Activated T-cell treated with anti-CD3 and anti-CD28 coated beads, Interleukin-2, amount 50 U/mL, for 4 hours (primary cell): ENCODE results near the gene CACNA1S. TPM values are rescaled to one million over a fixed set of nuclear protein-coding genes. Genes with fewer than 3 reads are reported as not detected.
A peak's percentile ranks its signal among the peaks of the same experiment; 100 is the strongest.

ENCODE experiments used
- ATAC-seq, 2 donors: fragments of 200-7000 bp; cut with Tn5 transposase; one replicate each; pipeline ENCODE4 v1.10.0; 2021
- DNase-seq: peaks from one replicate; pipeline ENCODE4 v3.0.0-alpha.2; 2020
- H3K27me3 Mint-ChIP-seq: one replicate; pipeline ENCODE4 v1.8.0; 2021; ENCODE audit warnings: low read depth, mixed read lengths
- H3K36me3 Mint-ChIP-seq: one replicate; pipeline ENCODE4 v1.8.0; 2022; ENCODE audit warnings: mixed read lengths; ENCODE audit not compliant: insufficient read depth
- H3K4me1 Mint-ChIP-seq: one replicate; pipeline ENCODE4 v1.8.0; 2021; ENCODE audit warnings: low read depth, mixed read lengths
- H3K4me3 Mint-ChIP-seq: one replicate; pipeline ENCODE4 v1.8.0; 2021; ENCODE audit warnings: mild to moderate bottlenecking, moderate library complexity, mixed read lengths
- H3K9me3 Mint-ChIP-seq: one replicate; pipeline ENCODE4 v1.8.0; 2021; ENCODE audit warnings: mixed read lengths
- total RNA-seq, 3 donors: library from RNA; stranded (reverse); gene quantifications; one replicate each; pipeline ENCODE4 v1.2.1, GENCODE V29; 2021

The CACNA1S gene
- total RNA-seq, 3 donors from 2014 or later = not detected

DNA sequence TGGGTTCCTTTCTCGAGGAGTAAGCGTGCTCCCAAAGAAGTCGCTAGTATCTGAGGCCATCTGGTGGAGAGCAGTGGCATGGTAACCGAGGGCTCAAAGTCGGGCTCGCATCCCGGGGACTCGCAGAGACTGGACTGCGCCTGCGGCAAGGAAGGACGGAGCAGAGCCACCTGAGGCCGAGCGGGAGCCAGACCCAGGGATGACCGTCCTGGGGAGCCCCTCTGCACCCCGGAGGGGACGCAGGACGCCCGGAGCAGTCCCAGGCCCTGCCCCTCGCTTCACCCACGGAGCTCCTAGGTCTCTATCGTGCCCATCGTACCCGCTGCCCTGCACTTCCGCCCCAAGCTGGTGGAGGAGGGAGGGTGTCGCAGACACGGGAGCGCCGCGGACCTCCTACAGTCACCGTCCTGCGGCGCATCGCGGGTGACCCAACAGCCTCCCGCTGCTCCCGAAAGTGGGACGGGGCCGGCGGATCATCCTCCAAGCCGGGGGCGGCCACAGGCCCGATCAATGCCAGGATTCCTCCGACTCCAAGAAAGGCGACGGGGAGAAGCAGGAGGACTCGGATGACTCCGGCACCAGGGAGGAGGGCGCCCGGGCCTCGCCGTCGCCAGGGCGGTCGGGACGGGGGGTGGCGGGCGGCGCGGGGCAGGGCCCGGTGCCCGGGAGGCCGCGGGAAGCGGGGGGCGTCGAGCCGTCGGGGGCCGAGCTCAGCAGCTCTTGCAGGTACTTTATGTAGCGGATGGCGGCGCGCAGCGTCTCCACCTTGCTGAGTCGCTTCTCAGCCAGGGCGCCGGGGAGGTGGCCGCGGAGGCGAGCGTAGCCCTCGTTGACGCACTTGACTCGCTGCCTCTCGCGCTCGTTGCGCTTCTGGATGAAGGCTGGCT lies 2.3 kb upstream of the CACNA1S start:
- peak; percentile 90 for ATAC-seq
- H3K4me1 Mint-ChIP-seq = peaks cover 9% of the 10 kb centered on the region
- H3K4me3 Mint-ChIP-seq = peak overlapping the region; percentile 87
- H3K9me3 Mint-ChIP-seq = no peaks in the 10 kb centered on the region
- no peaks in the 10 kb centered on the region for H3K27me3 Mint-ChIP-seq
- DNase-seq = peak; percentile 60
- no peaks in the 10 kb centered on the region for H3K36me3 Mint-ChIP-seq

DNA sequence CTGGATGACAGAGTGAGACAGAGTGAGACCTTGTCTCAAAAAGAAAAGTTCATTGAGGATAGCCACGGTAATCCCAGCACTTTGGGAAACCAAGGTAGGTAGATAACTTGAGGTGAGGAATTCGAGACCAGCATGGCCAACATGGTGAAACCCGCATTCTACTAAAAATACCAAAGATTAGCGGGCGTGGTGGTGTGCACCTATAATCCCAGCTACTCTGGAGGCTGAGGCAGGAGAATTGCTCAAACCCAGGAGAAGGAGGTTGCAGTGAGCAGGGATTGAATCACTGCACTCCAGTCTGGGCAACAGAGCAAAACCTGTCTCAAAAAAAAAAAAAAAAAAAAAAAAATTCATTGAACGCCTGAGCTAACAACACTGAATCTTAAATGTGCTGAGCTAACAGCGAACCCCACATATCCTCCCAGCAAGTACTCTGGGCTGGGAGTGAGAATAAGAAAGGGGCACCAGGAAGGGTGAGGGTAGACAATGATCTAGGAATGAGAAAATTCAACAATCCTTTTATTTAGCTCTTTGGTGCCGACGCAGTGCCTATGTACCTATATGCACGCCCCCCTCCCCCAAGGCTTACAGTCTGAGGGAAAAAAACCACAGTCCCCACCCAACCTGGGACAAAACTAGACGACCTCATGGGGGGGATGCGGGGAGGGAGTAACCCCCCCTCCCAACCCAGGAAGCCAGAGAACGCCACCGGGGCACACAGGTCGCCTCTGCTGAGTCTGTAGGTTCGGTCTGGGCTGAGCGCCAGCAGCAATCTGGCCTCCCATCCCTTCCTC lies 1.4 kb upstream of the CACNA1S start:
- Mint-ChIP-seq H3K4me1 (peaks cover 8% of the 10 kb centered on the region), H3K36me3 (no peaks in the 10 kb centered on the region), H3K4me3 (peak overlapping the region; percentile 87), H3K27me3 (no peaks in the 10 kb centered on the region), H3K9me3 (no peaks in the 10 kb centered on the region)
- DNase-seq = no peak
- no peak for ATAC-seq

DNA sequence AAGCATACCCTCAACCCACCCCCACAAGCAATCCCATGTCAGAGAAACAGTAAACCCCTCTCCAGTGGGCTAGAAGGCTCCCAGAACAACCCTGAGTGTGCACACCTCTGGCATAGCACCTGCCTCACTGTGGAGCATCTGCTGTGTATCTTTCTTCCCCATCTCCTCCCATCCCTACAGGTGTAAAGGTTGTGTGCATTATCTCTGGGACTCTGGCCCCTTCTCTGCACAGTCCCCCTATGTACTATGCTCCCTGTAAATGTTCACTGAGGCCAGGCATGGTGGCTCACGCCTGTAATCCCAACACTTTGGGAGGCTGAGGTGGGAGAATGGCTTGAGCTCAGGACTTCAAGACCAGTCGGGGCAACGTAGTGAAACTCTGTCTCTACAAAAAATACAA lies 700 bp upstream of the CACNA1S start:
- Mint-ChIP-seq H3K36me3 (no peaks in the 10 kb centered on the region), H3K9me3 (no peaks in the 10 kb centered on the region), H3K27me3 (no peaks in the 10 kb centered on the region), H3K4me1 (peaks cover 8% of the 10 kb centered on the region), H3K4me3 (no peak overlapping the region)
- no peak for DNase-seq
- no peak for ATAC-seq

DNA sequence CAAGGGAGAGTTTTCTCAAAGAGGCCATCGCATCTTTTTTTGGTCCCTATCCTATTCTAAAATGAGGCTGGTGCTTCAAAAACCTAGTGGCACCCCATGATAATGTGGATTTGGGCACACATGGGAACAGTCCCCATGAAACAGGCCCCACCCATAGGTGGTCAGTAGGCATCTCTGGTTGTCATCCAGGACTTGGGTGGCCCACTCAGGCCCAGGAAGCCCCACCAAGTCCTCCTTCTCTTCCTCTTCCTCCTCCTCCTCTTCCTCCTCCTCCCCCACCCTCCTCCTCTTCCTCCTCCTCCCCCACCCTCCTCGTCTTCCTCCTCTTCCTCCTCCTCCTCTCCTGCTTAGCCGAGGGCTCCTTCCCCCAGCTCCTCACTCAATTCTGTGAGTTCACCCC lies 554 bp downstream of the CACNA1S start:
- no peaks in the 10 kb centered on the region for H3K27me3 Mint-ChIP-seq
- DNase-seq (no peak), ATAC-seq (no peak)
- no peaks in the 10 kb centered on the region for H3K36me3 Mint-ChIP-seq
- peaks cover 8% of the 10 kb centered on the region for H3K4me1 Mint-ChIP-seq
- H3K9me3 Mint-ChIP-seq = no peaks in the 10 kb centered on the region
- H3K4me3 Mint-ChIP-seq = no peak overlapping the region

DNA sequence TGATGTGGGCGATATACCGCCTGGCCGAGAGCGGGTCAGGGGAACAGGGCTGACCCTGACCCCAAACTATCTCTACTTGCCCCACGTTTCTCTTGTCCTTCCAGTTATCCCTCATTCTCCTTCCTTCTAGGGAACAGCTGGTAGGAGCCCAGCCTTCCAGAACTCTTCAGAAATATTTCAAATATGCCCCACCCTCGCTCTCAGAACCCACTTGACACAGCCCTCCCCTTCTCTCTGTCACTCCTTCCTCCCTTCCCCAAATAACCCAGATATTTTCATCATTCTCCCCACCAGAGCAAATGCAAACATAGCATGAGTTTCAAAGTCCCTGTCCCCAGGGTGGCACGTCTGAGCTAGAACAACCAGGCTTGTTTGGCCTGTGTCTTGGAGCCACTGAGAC lies 1.1 kb downstream of the CACNA1S start:
- Mint-ChIP-seq H3K9me3 (no peaks in the 10 kb centered on the region), H3K36me3 (no peaks in the 10 kb centered on the region), H3K4me3 (no peak overlapping the region), H3K4me1 (peaks cover 8% of the 10 kb centered on the region), H3K27me3 (no peaks in the 10 kb centered on the region)
- ATAC-seq (no peak), DNase-seq (no peak)

DNA sequence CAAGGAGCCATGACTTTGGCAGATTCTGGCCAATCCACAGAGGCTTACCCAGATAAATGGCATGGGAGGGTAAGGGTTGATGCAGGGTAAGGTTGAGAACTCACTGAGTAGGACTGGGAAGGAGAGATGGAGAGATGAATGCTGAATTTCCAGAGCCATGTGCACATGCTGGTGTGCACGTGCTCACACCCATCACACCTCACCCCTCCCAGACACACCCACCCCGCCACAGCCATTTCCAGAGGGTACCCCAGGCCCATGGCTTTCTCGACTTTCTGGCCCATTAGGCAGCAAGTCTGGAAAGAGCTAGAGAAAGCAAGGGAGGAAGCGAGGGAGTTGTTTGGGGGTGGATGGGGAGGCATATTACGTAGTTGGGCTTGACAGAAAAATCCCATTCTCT lies 1.6 kb downstream of the CACNA1S start:
- no peak overlapping the region for H3K4me3 Mint-ChIP-seq
- ATAC-seq (no peak), DNase-seq (no peak)
- H3K9me3 Mint-ChIP-seq = no peaks in the 10 kb centered on the region
- no peaks in the 10 kb centered on the region for H3K27me3 Mint-ChIP-seq
- no peaks in the 10 kb centered on the region for H3K36me3 Mint-ChIP-seq
- peaks cover 5% of the 10 kb centered on the region for H3K4me1 Mint-ChIP-seq

DNA sequence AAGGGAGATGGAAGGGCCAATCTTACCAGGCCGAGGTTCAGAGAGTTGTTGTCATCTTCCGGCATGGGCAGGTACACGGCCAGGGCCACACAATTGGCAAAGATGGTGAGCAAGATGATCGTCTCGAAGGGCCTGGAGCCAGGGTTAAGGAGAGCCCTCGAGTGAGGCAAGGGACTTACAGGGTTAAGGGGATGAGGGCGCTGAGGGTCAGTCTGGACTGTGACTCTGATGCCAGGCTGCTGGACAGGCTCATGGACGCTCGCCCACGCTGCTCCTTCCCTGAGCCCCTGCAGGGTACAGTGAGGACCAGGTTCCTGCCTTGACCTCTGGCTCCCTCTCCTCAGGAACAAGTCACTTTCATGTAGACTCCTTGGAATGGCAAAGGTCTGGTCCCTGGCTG lies 2.1 kb downstream of the CACNA1S start:
- Mint-ChIP-seq H3K9me3 (no peaks in the 10 kb centered on the region), H3K36me3 (no peaks in the 10 kb centered on the region), H3K4me3 (no peak overlapping the region), H3K4me1 (peaks cover 5% of the 10 kb centered on the region), H3K27me3 (no peaks in the 10 kb centered on the region)
- ATAC-seq (no peak), DNase-seq (no peak)

DNA sequence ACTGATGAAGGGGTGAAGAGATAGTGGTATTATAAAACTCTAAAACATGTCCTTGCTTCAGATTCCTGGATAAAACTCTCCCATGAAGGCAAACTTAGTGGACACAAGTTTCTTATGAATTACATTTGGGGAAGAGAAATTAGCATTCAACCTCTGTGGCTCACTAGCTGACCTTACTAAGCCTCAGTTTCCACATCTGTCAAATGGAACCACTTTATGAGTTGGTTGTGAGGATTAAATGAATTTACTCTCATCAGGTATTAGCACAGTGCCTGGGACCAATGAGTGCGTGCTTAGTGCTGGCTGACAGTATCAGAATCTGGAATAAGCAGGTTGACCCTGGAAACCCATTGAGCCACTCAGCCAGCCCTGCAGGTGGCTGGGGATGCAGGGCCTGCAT lies 2.6 kb downstream of the CACNA1S start:
- H3K36me3 Mint-ChIP-seq = no peaks in the 10 kb centered on the region
- H3K27me3 Mint-ChIP-seq = no peaks in the 10 kb centered on the region
- no peak for DNase-seq
- H3K4me1 Mint-ChIP-seq = peaks cover 2% of the 10 kb centered on the region
- no peak for ATAC-seq
- no peaks in the 10 kb centered on the region for H3K9me3 Mint-ChIP-seq
- no peak overlapping the region for H3K4me3 Mint-ChIP-seq

DNA sequence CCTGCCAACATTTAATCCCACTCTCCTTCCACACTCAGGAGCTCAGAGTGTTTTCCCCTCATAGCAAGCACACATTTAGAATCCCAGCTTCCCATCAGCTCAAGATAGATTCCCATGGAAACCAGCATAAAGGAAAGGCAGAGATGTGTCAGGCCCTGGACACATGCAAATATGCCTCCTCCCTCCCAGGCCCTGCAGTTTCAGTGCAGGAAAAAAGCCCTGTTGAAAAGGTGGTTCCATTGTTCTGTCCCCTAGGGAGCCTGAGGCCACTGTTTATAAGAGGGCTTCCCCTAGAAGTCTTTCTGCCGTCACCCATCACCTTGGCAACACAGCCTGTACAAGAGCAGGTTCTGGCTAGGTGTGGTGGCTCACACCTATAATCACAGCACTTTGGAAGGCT lies 3.6 kb downstream of the CACNA1S start:
- Mint-ChIP-seq H3K27me3 (no peaks in the 10 kb centered on the region), H3K9me3 (no peaks in the 10 kb centered on the region), H3K4me3 (no peak overlapping the region), H3K36me3 (no peaks in the 10 kb centered on the region), H3K4me1 (no peaks in the 10 kb centered on the region)
- DNase-seq (no peak), ATAC-seq (no peak)

DNA sequence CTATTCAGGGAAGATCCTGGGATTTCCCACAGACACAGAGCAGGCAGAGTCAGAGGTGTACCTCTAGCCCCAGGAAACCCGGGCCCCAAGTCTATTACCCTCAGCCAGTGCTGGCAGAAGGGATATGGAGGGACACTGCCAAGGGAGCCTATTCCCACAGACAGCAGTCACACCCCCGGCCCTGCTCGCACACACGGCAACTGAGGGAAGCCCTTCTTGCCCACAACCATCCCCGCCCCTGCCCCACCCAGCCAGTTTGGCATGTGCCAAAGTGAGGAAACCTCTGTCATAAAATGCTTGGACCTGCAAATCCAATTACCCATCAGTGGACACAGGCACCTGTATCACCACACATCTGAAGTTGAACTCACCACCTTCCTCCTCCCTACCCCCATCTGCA lies 6.5 kb downstream of the CACNA1S start:
- no peaks in the 10 kb centered on the region for H3K4me1 Mint-ChIP-seq
- no peak overlapping the region for H3K4me3 Mint-ChIP-seq
- no peaks in the 10 kb centered on the region for H3K36me3 Mint-ChIP-seq
- no peak for DNase-seq
- no peak for ATAC-seq
- no peaks in the 10 kb centered on the region for H3K9me3 Mint-ChIP-seq
- no peaks in the 10 kb centered on the region for H3K27me3 Mint-ChIP-seq

DNA sequence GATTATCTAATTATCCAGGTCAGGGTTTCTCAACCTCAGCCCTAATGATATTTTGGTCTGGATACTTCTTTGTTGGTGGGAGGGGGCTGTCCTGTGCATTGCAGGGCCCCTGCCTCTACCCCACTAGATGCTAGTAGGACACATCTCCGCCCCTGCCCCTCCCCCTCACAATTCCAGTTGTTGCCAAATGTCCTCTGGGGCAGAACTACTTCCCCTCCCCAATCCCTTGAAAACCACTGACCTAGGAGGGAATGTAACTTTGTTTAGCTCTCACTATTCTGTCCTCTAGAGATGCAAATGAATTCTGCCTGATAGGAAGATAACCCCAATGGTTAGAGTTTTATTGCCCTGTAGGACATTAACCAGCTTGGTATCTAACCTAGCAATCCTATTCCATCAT lies 8.1 kb downstream of the CACNA1S start:
- no peaks in the 10 kb centered on the region for H3K9me3 Mint-ChIP-seq
- no peak overlapping the region for H3K4me3 Mint-ChIP-seq
- H3K4me1 Mint-ChIP-seq = no peaks in the 10 kb centered on the region
- H3K36me3 Mint-ChIP-seq = no peaks in the 10 kb centered on the region
- H3K27me3 Mint-ChIP-seq = no peaks in the 10 kb centered on the region
- ATAC-seq = no peak
- no peak for DNase-seq

DNA sequence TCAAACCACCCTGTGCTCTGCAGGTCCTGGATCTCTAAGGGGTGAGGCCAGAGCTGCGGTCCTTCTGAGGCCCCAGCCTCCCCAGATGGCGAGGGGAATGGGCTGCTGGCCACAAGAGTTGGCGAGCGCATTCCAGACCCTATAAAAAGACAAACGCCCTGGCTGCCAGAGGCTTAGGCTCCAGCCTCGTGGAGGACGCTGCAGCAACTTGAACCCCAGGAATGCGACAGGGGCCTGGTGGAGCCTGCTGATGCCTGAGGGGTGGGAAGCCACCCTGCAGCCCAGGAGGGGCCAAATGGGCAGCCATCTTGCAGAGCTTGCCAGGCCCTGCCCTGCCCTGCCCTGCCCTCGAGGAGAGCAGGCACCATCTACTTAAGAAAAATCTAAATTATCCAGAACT lies 8.6 kb downstream of the CACNA1S start:
- DNase-seq (no peak), ATAC-seq (no peak)
- Mint-ChIP-seq H3K27me3 (no peaks in the 10 kb centered on the region), H3K4me3 (no peak overlapping the region), H3K9me3 (no peaks in the 10 kb centered on the region), H3K4me1 (no peaks in the 10 kb centered on the region), H3K36me3 (no peaks in the 10 kb centered on the region)

DNA sequence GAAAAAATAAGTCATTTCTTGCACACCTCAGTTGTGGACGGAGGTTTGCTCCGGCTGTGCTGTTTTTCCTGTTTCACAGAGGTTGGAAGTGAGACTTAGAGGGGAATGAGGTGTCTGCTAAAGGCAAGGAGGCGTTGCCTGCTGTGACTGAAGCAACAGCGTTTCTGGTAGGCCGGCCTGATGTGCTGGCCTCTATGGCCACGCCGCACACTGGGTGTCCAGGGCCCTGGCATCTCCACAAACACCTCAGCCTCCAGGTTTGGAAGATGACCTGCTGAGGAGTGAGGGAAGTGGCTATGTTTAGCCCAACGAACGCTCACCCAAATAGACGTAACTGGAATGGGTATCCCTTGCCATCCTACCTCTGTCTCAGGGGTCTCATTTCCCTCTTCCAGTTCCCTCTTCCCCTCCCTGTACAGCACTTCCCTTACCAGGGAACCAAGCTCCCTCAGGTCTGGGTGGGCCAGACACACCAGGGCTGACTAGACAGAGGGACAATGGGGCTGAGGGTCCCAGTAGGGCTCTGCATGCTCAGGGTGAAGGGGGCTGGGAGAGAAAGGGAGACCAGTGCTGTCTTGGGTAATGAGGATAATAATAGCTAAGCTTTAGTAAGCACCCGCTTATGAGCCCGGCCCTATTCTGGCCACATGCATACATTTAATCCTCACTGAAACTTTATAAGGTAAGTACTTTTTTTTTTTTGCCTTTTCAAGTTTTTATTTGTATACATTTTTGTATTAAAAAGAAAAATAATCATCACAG lies 11.9 kb downstream of the CACNA1S start:
- Mint-ChIP-seq H3K4me1 (no peaks in the 10 kb centered on the region), H3K9me3 (no peaks in the 10 kb centered on the region), H3K4me3 (no peak overlapping the region)

DNA sequence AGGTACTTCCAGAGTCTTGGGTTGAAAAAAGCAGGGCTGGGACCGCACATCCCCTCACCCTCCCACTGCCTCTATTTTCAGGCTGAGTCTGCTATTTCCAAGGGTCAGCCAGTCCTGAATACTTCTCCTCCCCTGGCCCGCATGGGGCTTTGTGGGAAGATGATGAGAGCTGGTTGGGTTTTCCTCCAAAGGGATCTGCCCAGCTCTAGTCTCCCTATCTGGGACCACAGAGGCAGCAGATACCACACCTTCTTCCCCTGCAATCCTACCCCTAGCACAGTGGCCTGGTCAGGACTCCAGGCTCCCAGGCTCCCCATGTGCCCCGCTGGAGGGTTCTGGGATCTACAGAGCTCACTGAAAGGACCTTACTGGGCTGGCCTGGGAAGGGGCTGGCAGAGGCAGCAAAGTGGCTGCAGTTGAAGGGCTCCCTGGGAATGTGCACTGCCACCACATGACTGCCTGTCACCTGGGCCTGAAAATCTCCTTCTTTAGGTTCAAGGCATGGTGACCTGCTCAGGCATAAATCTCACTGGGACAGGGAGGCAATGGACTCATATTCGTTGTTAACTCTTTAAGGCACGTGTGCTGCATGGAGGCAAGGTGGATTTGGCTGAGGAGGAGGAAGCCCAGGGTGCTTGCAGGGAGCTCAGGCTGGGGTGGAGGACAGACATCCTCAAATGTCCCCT lies 13.1 kb downstream of the CACNA1S start:
- Mint-ChIP-seq H3K27me3 (peaks cover 4% of the 10 kb centered on the region), H3K4me1 (no peaks in the 10 kb centered on the region)

More for the DNA sequence above, 11.9 kb downstream of the CACNA1S start:
- H3K36me3 Mint-ChIP-seq = no peaks in the 10 kb centered on the region
- DNase-seq (no peak), ATAC-seq (no peak)
- peaks cover 4% of the 10 kb centered on the region for H3K27me3 Mint-ChIP-seq

More for the DNA sequence above, 13.1 kb downstream of the CACNA1S start:
- DNase-seq = no peak
- no peak for ATAC-seq
- Mint-ChIP-seq H3K9me3 (no peaks in the 10 kb centered on the region), H3K4me3 (no peak overlapping the region), H3K36me3 (no peaks in the 10 kb centered on the region)
